MM.1S (cell line): Measurements from ENCODE around the gene EXOC1.

Experiments used
- DNase-seq: peaks from one replicate; pipeline ENCODE4 v3.0.0-alpha.2; 2015
- H2AFZ ChIP-seq: fragments of 300-600 bp; sonication (generic); 2 replicates; pipeline ENCODE4 v1.6.0; 2016; ENCODE audit warnings: antibody characterized with exemption, low read length
- H3F3A ChIP-seq: fragments of 300-600 bp; sonication (generic); 2 replicates; pipeline ENCODE4 v1.6.1; 2016; ENCODE audit warnings: mild to moderate bottlenecking, antibody characterized with exemption, low read length, moderate library complexity, mixed read lengths; ENCODE audit not compliant: insufficient read depth
- H3K27ac ChIP-seq: fragments of 300-600 bp; sonication (generic); 2 replicates; pipeline ENCODE4 v1.5.1; 2016; ENCODE audit warnings: mild to moderate bottlenecking, low read length
- H3K27me3 ChIP-seq: fragments of 300-600 bp; sonication (generic); replicated peaks from 2 replicates; pipeline ENCODE4 v1.6.0; 2016; ENCODE audit warnings: low read length; ENCODE audit not compliant: insufficient read depth
- H3K36me3 ChIP-seq: fragments of 300-600 bp; sonication (generic); replicated peaks from 2 replicates; pipeline ENCODE4 v1.6.1; 2016; ENCODE audit warnings: mild to moderate bottlenecking, low read length, mixed read lengths; ENCODE audit not compliant: insufficient read depth
- H3K4me1 ChIP-seq: fragments of 300-600 bp; sonication (generic); 2 replicates; pipeline ENCODE4 v1.6.1; 2016; ENCODE audit warnings: low read length, mixed read lengths
- H3K4me2 ChIP-seq: fragments of 300-600 bp; sonication (generic); 2 replicates; pipeline ENCODE4 v1.6.0; 2016; ENCODE audit warnings: low read depth, low read length
- H3K4me3 ChIP-seq: fragments of 300-600 bp; sonication (generic); 2 replicates; pipeline ENCODE4 v1.5.1; 2016; ENCODE audit warnings: low read length, mixed read lengths
- H3K79me2 ChIP-seq: fragments of 300-600 bp; sonication (generic); 2 replicates; pipeline ENCODE4 v1.6.1; 2016; ENCODE audit warnings: mixed run types, low read length, mixed read lengths
- H3K9ac ChIP-seq: fragments of 300-600 bp; sonication (generic); 2 replicates; pipeline ENCODE4 v1.6.1; 2016; ENCODE audit warnings: low read length, mixed read lengths
- H3K9me2 ChIP-seq: fragments of 300-600 bp; sonication (generic); replicated peaks from 2 replicates; pipeline ENCODE4 v1.6.1; 2016; ENCODE audit warnings: mild to moderate bottlenecking, low read length, mixed read lengths; ENCODE audit not compliant: insufficient read depth
- H3K9me3 ChIP-seq: fragments of 300-600 bp; sonication (generic); replicated peaks from 2 replicates; pipeline ENCODE4 v1.6.1; 2016; ENCODE audit warnings: mild to moderate bottlenecking, low read length, mixed read lengths; ENCODE audit not compliant: insufficient read depth
- H4K20me1 ChIP-seq: fragments of 300-600 bp; sonication (generic); 2 replicates; pipeline ENCODE4 v1.6.1; 2016; ENCODE audit warnings: mild to moderate bottlenecking, low read length, moderate library complexity, mixed read lengths; ENCODE audit not compliant: insufficient read depth
- EZH2 ChIP-seq: fragments of 300-600 bp; sonication (generic); optimal IDR thresholded peaks from 2 replicates; pipeline ENCODE3; 2017; ENCODE audit warnings: low read depth, mild to moderate bottlenecking, antibody characterized with exemption, low read length, mixed read lengths
- EZH2phosphoT487 ChIP-seq: fragments of 300-600 bp; sonication (generic); IDR thresholded peaks from 2 replicates; pipeline ENCODE4 v1.6.1; 2018; ENCODE audit warnings: antibody characterized with exemption, low read length
- TF ChIP-seq, protein P1 (sequence below): fragments of 300-600 bp; sonication (generic); IDR thresholded peaks from 2 replicates; pipeline ENCODE4 v1.5.1; 2016; ENCODE audit warnings: antibody characterized with exemption, low read length, mixed read lengths

Gene EXOC1

GRCh38 chr4:55910140-55910539 is 56.7 kb downstream of the EXOC1 start:
- Histone ChIP-seq H3K9me3 (no peaks in the 10 kb centered on the region), H3K4me3 (no peak overlapping the region), H3K27ac (no peak overlapping the region), H2AFZ (no peak overlapping the region), H3K9me2 (no peaks in the 10 kb centered on the region), H4K20me1 (no peaks in the 10 kb centered on the region), H3K4me2 (no peak overlapping the region), H3K4me1 (no peaks in the 10 kb centered on the region), H3K36me3 (no peaks in the 10 kb centered on the region), H3K9ac (no peak overlapping the region), H3K79me2 (no peaks in the 10 kb centered on the region), H3F3A (no peaks in the 10 kb centered on the region), H3K27me3 (no peaks in the 10 kb centered on the region)
- DNase-seq: no peak
- TF ChIP-seq, protein P1, sequence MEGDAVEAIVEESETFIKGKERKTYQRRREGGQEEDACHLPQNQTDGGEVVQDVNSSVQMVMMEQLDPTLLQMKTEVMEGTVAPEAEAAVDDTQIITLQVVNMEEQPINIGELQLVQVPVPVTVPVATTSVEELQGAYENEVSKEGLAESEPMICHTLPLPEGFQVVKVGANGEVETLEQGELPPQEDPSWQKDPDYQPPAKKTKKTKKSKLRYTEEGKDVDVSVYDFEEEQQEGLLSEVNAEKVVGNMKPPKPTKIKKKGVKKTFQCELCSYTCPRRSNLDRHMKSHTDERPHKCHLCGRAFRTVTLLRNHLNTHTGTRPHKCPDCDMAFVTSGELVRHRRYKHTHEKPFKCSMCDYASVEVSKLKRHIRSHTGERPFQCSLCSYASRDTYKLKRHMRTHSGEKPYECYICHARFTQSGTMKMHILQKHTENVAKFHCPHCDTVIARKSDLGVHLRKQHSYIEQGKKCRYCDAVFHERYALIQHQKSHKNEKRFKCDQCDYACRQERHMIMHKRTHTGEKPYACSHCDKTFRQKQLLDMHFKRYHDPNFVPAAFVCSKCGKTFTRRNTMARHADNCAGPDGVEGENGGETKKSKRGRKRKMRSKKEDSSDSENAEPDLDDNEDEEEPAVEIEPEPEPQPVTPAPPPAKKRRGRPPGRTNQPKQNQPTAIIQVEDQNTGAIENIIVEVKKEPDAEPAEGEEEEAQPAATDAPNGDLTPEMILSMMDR: no peak
- TF ChIP-seq EZH2 (no peak), EZH2phosphoT487 (no peak)

DNA sequence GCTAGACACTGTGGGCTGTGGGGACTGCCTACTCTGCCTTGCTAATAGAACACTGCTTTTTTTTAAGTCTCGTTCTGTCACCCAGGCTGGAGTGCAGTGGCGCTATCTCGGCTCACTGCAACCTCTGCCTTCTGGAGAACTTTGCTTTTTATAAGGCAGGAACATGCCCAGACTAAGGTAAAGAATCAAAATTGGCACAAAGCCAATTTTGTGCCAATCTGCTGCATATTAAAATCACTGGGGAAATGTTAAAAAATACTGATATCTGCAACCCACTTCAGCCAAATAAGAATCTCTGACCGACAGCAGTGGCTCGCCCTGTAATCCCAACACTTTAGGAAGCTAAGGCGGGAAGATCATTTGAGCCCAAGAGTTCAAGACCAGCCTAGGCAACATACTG is 58.8 kb downstream of the EXOC1 start:
- no peaks in the 10 kb centered on the region for H3K9me2 ChIP-seq
- no peaks in the 10 kb centered on the region for H3F3A ChIP-seq
- TF ChIP-seq, protein P1: no peak
- TF ChIP-seq EZH2 (no peak), EZH2phosphoT487 (no peak)
- no peak overlapping the region for H2AFZ ChIP-seq
- H3K4me1 ChIP-seq: no peaks in the 10 kb centered on the region
- H3K4me2 ChIP-seq: no peak overlapping the region
- no peaks in the 10 kb centered on the region for H3K36me3 ChIP-seq
- H3K27me3 ChIP-seq: no peaks in the 10 kb centered on the region
- H3K79me2 ChIP-seq: no peaks in the 10 kb centered on the region
- H3K9ac ChIP-seq: no peak overlapping the region
- no peaks in the 10 kb centered on the region for H3K9me3 ChIP-seq
- H3K4me3 ChIP-seq: no peak overlapping the region
- H4K20me1 ChIP-seq: no peaks in the 10 kb centered on the region
- no peak overlapping the region for H3K27ac ChIP-seq
- DNase-seq: no peak

DNA sequence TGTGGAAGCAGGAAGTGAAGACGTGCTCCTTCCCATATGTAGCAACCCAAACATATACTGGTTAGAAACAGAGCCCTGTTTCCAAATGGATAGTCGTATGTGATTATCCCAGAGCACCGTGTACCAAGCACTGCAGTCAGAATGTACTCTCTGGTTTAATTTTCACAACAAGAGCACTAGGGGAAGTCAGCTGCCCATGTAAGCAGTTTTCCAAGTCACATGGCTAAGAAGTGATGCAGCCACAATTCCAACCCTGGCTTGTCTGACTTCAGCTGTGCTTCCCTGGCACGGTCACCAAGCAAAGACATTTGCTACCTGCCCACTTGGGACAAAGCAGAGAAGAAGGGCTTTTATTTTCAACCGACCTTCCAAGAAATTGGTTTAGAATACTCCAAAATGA is 67.1 kb downstream of the EXOC1 start:
- no peaks in the 10 kb centered on the region for H4K20me1 ChIP-seq
- no peak overlapping the region for H3K9ac ChIP-seq
- TF ChIP-seq, protein P1: no peak
- TF ChIP-seq EZH2: no peak
- TF ChIP-seq EZH2phosphoT487: no peak

More for the DNA sequence above, 67.1 kb downstream of the EXOC1 start:
- no peak overlapping the region for H3K4me2 ChIP-seq
- no peak for DNase-seq
- no peak overlapping the region for H3K27ac ChIP-seq
- H3K9me2 ChIP-seq: no peaks in the 10 kb centered on the region
- no peaks in the 10 kb centered on the region for H3K79me2 ChIP-seq
- H3K27me3 ChIP-seq: no peaks in the 10 kb centered on the region
- no peaks in the 10 kb centered on the region for H3F3A ChIP-seq
- no peaks in the 10 kb centered on the region for H3K36me3 ChIP-seq
- no peak overlapping the region for H2AFZ ChIP-seq
- no peak overlapping the region for H3K4me3 ChIP-seq
- no peaks in the 10 kb centered on the region for H3K4me1 ChIP-seq
- H3K9me3 ChIP-seq: no peaks in the 10 kb centered on the region
